Panc1 (cell line): Measurements from ENCODE around the gene MEGF11.

ENCODE experiments used
- CTCF ChIP-seq: fragments of 450-650 bp; IDR thresholded peaks from 2 replicates; pipeline ENCODE4 v1.5.1; 2017; ENCODE audit warnings: mild to moderate bottlenecking
- POLR2AphosphoS5 ChIP-seq: IDR thresholded peaks from 2 replicates; pipeline ENCODE4 v1.6.1; 2012; ENCODE audit warnings: mild to moderate bottlenecking, low read depth, low read length, moderate library complexity
- TCF7L2 ChIP-seq: IDR thresholded peaks from 2 replicates; pipeline ENCODE4 v1.6.1; 2011; ENCODE audit warnings: mild to moderate bottlenecking, low read depth, low read length, inconsistent platforms

- TF ChIP-seq CTCF (no peak), TCF7L2 (no peak), POLR2AphosphoS5 (no peak)
These were observed 246.6 kb downstream of the MEGF11 start for GRCh38 chr15:66006986-66007385.
